HG03442 (cell line): ENCODE measurements around the gene THBS2.
"Not testable (repeated sequence)": the region's sequence is repeated elsewhere in the genome, so short reads cannot be mapped to it uniquely, and the experiment has no call there.

Experiments
- ATAC-seq: cut with Tn5 transposase; IDR thresholded peaks from one replicate; pipeline ENCODE4 v1.9.1; 2021; ENCODE audit warnings: mild to moderate bottlenecking, moderate library complexity; ENCODE audit not compliant: unreplicated experiment

The THBS2 gene

DNA sequence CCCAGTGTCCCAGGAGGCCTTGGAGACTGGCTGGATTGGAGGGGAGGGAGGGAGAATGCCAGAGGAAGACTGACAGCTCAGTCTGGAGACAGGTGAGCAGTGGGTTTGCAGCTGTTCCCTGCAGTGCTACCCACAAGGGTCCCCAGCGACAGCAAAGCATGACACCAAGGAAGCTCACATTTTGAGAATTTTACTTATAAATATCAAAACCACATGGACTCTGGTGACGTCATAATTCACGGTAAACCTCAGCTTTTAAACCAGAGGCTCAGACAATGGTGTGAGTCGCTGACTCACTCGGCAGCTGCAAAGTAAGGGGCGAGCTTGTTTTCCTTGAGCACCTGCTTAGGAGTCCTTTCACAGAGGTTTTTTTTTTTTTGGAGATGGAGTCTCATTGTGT lies 65.2 kb downstream of the THBS2 start:
- ATAC-seq = no peak

DNA sequence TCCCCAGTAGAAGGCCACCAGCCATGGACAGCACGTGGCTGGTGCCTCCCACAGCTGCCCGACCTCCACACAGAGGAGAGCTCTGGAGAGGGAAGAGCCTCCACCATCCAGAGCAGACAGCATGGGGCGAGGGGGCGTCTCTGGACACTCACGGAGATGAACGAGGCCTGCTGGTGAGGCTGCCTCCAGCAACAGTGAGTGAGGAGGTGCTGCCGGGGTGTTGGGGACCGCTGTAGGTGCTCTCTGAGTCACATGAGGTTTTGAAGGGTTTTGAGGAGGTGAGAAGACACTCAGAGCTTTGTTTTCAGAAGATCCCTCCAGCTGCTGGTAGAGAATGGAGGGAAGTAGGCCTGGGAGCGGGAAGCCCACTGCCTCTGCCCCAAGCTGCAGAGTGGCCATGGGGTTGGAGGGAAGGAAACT lies 65.6 kb downstream of the THBS2 start:
- no peak for ATAC-seq

GRCh38 chr6:169186496-169187169 lies 67.0 kb downstream of the THBS2 start:
- no peak for ATAC-seq

GRCh38 chr6:169185692-169186485 lies 67.8 kb downstream of the THBS2 start:
- no peak for ATAC-seq

GRCh38 chr6:169185011-169185521 lies 68.6 kb downstream of the THBS2 start:
- ATAC-seq = no peak

DNA sequence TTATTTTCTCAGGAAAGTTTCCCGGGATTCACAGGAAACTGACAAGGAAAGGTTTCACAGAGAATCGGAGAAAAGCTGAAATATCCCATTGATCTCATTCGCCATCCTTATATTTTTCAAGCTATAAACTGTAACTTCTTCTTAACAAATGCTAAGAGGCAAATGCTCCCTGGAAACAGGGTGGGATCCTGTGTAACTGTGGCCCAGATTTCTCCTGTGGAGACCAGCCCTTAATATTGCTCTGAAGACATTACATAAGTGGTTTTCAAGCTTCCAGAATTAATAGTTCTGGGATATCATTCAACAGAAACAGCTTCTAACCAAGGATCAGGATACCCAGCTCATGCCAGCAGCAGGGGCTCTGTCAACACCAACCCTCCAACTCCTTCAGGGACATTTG lies 69.2 kb downstream of the THBS2 start:
- no peak for ATAC-seq

- no peak for ATAC-seq
Measured at GRCh38 chr6:169183233-169183632, 70.4 kb downstream of the THBS2 start.

DNA sequence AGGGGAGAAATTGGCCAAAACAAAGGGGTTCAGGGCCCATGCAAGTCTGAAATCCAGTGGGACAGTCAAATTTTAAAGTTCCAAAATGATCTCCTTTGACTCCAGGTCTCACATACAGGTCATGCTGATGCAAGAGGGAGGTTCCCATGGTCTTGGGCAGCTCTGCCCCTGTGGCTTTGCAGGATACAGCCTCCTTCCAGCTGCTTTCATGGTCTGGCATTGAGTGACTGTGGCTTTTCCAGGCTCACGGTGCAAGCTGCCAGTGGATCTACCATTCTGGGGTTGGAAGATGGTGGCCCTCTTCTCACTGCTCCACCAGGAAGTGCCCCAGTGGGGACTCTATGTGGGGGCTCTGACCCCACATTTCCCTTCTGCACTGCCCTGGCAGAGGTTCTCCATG lies 73.8 kb downstream of the THBS2 start:
- not testable (repeated sequence) for ATAC-seq

DNA sequence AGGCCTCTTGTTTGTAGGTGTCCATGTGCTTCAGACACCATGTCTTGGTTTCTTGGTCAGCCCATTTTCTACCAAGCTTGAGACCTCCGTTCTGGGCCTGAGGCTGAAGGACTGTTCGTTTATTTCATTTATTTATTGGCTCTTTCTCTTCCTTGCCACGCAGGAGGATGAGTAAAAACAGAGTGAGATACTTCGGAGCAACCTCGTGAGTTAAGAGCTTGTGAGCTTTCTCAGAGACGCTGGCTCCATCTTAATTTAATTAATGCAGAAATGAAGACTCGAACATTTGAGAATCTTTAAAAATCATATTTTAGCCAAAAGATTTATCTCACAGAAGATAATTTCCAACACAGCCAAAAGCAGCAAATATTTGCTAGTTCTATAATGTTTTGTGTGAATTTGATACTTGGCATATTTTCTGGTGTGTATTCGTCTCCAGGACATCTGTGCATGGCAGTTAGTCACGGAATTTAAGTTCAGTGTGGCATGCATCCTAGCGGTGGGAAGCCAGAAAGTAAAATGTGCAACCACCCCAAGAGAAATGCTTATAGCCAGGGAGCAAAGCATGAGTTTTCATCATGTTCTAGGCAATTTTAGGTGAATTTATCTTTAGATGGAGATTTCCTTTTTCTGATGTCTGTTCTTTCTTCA lies 76.0 kb downstream of the THBS2 start:
- no peak for ATAC-seq

- ATAC-seq = no peak
Measured at GRCh38 chr6:169176361-169176991, 77.2 kb downstream of the THBS2 start.

DNA sequence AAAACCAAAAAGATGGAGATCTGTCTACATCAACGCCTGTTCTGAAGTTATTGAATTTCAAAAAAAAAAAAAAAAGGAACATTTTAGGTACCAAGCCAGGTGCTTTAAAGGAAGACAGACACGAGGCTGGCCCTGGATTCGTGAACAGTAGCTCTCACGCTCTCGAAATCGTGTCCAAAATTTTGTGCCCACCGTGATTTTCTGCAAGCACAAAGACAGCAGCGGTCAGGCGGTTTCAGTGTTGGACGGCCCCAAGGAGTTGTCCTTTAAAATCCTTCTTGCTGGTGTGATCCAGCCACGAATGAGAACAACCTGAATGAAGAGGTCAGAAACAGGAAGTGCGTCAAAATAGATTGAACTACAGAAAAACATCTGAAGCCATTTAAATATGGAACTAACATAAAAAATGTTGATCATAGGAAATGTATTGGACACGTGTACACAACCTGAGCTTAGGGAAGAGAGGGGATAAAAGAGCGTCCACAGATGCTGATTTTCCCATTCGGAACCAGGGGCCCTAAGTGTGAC lies 78.2 kb downstream of the THBS2 start:
- no peak for ATAC-seq

- no peak for ATAC-seq
Measured at GRCh38 chr6:169174516-169175359, 78.9 kb downstream of the THBS2 start.

DNA sequence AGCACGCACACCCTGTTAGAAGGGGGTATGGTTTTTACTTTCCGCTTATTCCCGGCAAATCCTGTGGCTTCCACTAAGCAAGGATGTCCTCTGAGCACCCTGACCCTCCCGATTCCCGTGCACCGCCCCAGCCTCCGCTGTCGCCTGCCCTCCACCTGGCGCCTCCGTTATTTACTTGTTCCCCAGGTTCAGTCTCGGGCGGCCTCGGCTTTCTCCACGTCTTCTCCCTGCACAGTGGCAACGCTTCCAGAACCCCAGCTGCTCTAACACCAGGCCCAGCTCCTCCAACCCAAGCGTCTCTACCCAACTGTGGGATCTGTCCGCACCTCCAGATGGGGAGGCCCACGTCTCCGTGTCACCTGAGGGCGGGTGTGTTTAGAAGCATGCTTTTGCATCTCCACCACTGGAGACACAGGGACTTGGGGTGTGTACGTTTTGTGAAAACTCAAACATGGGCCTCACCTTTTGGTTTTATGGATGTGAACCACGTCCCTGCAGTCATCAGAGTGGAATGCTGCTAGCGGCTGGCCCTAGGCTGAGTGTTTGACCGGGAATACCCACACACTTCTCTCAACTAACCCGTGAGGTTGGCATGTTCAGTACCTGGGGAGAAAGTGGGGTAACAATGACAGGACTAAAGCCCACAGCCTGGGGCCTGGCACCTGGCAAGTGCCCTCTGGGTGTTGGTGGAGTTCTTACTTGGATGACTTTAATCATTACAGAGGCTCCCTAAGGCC lies 79.9 kb downstream of the THBS2 start:
- no peak for ATAC-seq

DNA sequence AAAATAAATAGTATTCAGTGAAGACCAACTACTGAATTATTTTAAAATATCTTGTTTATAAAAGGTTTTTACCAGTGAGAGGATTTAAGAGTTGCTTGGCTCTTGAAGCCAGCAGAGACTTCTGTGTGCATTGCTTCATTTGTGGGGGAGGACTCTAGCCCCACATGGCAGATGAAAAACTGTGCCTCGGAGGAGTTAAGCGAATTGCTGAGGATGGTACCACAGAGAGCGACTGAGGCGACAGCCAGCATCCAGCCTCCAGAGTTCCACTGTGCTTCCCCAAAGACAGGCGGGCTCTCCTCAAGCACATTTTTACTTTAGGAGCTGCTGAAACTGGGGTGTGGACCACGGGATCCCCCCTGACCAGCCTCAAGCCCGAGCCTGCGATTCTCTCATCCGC lies 80.7 kb downstream of the THBS2 start:
- ATAC-seq = no peak

DNA sequence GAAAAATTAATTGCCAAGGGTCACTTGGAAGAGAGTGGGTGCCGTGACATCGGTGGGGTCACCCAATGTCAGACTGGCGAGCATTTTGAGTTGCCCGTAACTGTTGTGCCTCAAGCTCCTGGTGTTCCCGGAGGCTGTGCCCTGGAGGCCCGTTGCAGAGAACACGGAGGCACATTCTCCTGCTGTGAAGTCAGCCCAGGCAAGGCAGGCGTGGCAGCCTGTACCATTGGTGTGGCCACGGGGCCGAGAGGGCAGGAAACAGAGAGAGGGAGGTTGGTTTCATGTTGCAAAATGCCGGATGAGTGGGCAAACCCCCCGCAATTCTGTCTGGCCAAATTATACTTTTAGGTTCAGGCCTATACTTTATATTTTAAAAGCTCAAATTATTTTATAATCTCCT lies 81.2 kb downstream of the THBS2 start:
- no peak for ATAC-seq

DNA sequence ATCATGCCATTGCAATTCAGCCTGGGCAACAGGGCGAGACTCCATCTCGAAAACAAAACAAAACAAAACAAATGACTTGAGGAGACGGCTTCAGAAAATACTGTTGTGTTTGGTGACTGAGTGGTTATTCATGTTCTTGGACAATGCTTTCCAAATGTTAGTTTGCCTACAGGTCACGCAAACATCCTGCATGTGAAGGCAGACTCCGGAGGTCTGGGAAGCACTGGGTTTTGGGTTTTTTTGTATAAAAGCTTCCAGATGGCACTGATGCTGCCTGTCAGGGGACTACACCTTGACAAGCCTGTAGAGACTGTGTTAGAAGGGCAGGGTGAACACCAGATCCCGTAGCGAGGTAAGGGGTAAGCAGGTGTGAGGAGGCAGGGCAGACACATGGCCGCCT lies 81.7 kb downstream of the THBS2 start:
- no peak for ATAC-seq

DNA sequence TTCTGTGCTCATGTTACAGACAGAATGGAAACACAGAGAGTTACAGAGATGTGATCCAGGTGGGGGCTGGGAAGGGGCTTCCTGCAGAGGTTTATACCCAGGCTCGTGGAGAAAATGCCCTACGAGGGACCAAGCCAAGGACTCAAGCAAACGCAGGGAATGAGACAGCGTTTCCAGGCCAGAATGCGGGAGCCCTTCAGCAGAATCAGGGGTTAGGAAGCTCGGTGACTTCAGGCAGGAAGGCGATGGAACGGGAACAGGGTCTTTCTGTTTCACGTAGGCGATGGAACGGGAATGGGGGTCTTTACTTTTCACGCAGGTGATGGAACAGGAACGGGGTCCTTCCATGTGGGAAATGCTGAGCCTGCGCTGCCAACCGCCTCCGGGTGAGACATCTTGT lies 82.6 kb downstream of the THBS2 start:
- ATAC-seq = no peak

DNA sequence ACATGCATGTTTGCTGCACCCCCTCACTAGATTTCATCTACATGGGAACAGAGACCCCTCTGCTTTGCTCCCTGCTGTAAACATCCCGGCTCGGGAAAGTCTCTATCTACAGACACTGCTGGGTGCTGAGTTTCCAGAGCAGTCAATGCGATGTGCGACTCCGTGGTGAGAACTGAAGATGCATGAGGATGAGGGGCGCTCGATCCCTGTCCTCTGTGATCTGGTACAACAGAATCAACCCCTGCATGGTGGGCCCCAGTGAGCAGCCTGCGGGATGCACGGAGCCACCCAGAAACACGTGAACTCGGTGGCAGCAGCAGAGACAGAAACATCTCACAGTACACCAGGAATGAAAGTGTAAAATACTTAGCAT lies 83.1 kb downstream of the THBS2 start:
- no peak for ATAC-seq

- ATAC-seq = no peak
Measured at GRCh38 chr6:169169941-169170582, 83.6 kb downstream of the THBS2 start.
